H9 (cell line): ENCODE data around the gene SLAMF6. TPM values are rescaled to one million over a fixed set of nuclear protein-coding genes. Genes with fewer than 3 reads are reported as not detected.

Experiments used
- DNase-seq: peaks from one replicate; pipeline ENCODE4 v3.0.0-alpha.2; 2017
- H2AFZ ChIP-seq: one replicate; pipeline ENCODE4 v1.6.1; 2013; ENCODE audit warnings: mild to moderate bottlenecking, low read length, control low read depth, moderate library complexity
- H2AK5ac ChIP-seq: 2 replicates; pipeline ENCODE4 v1.6.1; 2013; ENCODE audit warnings: low read length, control low read depth, mixed read lengths; ENCODE audit not compliant: insufficient read length
- H2BK120ac ChIP-seq: one replicate; pipeline ENCODE4 v1.6.1; 2013; ENCODE audit warnings: low read depth, mild to moderate bottlenecking, low read length, control low read depth, inconsistent platforms; ENCODE audit not compliant: poor library complexity, severe bottlenecking
- H2BK12ac ChIP-seq: 2 replicates; pipeline ENCODE4 v1.6.1; 2013; ENCODE audit warnings: low read length, control low read depth, mixed read lengths, low read depth; ENCODE audit not compliant: insufficient read length
- H2BK15ac ChIP-seq: 2 replicates; pipeline ENCODE4 v1.6.1; 2013; ENCODE audit warnings: low read depth, low read length, control low read depth
- H2BK20ac ChIP-seq: one replicate; pipeline ENCODE4 v1.6.1; 2013; ENCODE audit warnings: low read depth, mild to moderate bottlenecking, low read length, control low read depth, inconsistent platforms; ENCODE audit not compliant: poor library complexity, severe bottlenecking
- H2BK5ac ChIP-seq: 2 replicates; pipeline ENCODE4 v1.6.1; 2013; ENCODE audit warnings: low read length, control low read depth, mixed read lengths; ENCODE audit not compliant: insufficient read length
- H3K14ac ChIP-seq: 2 replicates; pipeline ENCODE4 v1.6.1; 2013; ENCODE audit warnings: low read length, control low read depth; ENCODE audit not compliant: insufficient read depth
- H3K18ac ChIP-seq: 2 replicates; pipeline ENCODE4 v1.6.1; 2013; ENCODE audit warnings: low read depth, mild to moderate bottlenecking, mixed read lengths, low read length, control low read depth; ENCODE audit not compliant: insufficient read length
- H3K23ac ChIP-seq: 2 replicates; pipeline ENCODE4 v1.6.1; 2013; ENCODE audit warnings: low read length, control low read depth, mixed read lengths, low read depth; ENCODE audit not compliant: insufficient read length
- H3K23me2 ChIP-seq: 2 replicates; pipeline ENCODE4 v1.6.1; 2013; ENCODE audit warnings: low read depth, mild to moderate bottlenecking, mixed read lengths, low read length, control low read depth; ENCODE audit not compliant: insufficient read length, poor library complexity, severe bottlenecking
- H3K27ac ChIP-seq: 2 replicates; pipeline ENCODE4 v1.5.1; 2013; ENCODE audit warnings: low read length, control low read depth, mixed read lengths, low read depth; ENCODE audit not compliant: insufficient read length
- H3K27me3 ChIP-seq: 2 replicates; pipeline ENCODE4 v1.6.1; 2013; ENCODE audit warnings: low read length, control low read depth, inconsistent platforms; ENCODE audit not compliant: insufficient read depth
- H3K4ac ChIP-seq: 2 replicates; pipeline ENCODE4 v1.6.1; 2013; ENCODE audit warnings: low read depth, mild to moderate bottlenecking, control low read depth, inconsistent platforms, low read length, moderate library complexity
- H3K4me1 ChIP-seq: 2 replicates; pipeline ENCODE4 v1.6.1; 2013; ENCODE audit warnings: low read length, control low read depth, inconsistent platforms; ENCODE audit not compliant: insufficient read depth
- H3K4me2 ChIP-seq: 2 replicates; pipeline ENCODE4 v1.6.1; 2013; ENCODE audit warnings: low read length, control low read depth, mixed read lengths; ENCODE audit not compliant: insufficient read length, insufficient read depth
- H3K56ac ChIP-seq: 2 replicates; pipeline ENCODE4 v1.6.1; 2013; ENCODE audit warnings: low read depth, mild to moderate bottlenecking, mixed read lengths, low read length, control low read depth; ENCODE audit not compliant: insufficient read length
- H3K79me1 ChIP-seq: 2 replicates; pipeline ENCODE4 v1.6.1; 2013; ENCODE audit warnings: low read depth, mild to moderate bottlenecking, moderate library complexity, low read length, control low read depth, inconsistent platforms; ENCODE audit not compliant: insufficient read depth, poor library complexity, severe bottlenecking
- H3K79me2 ChIP-seq: 2 replicates; pipeline ENCODE4 v1.6.1; 2013; ENCODE audit warnings: low read length, control low read depth, inconsistent platforms; ENCODE audit not compliant: insufficient read depth
- H3K9ac ChIP-seq: 2 replicates; pipeline ENCODE4 v1.6.1; 2013; ENCODE audit warnings: low read length, control low read depth, mixed read lengths; ENCODE audit not compliant: insufficient read length; ENCODE audit errors: extremely low read depth
- H3K9me3 ChIP-seq: one replicate; pipeline ENCODE4 v1.6.1; 2013; ENCODE audit warnings: low read depth, low read length, inconsistent platforms; ENCODE audit not compliant: control insufficient read depth
- H3T11ph ChIP-seq: one replicate; pipeline ENCODE4 v1.6.1; 2013; ENCODE audit warnings: mild to moderate bottlenecking, low read length, control low read depth, inconsistent platforms
- H4K20me1 ChIP-seq: one replicate; pipeline ENCODE4 v1.6.1; 2013; ENCODE audit not compliant: control insufficient read depth, insufficient read length, insufficient read depth
- H4K5ac ChIP-seq: 2 replicates; pipeline ENCODE4 v1.6.1; 2013; ENCODE audit warnings: low read depth, mild to moderate bottlenecking, mixed read lengths, low read length, control low read depth; ENCODE audit not compliant: insufficient read length
- H4K8ac ChIP-seq: replicated peaks from 2 replicates; pipeline ENCODE4 v1.6.1; 2013; ENCODE audit warnings: low read length, control low read depth, mixed read lengths, low read depth; ENCODE audit not compliant: insufficient read length
- H4K91ac ChIP-seq: 2 replicates; pipeline ENCODE4 v1.6.1; 2013; ENCODE audit warnings: low read depth, mild to moderate bottlenecking, moderate library complexity, mixed read lengths, low read length, control low read depth; ENCODE audit not compliant: insufficient read length
- H3K27ac Mint-ChIP-seq, 3 experiments: 2 replicates in 2 of 3; 3 replicates in 1 of 3; pipeline ENCODE4 v1.8.0; 2020 to 2021; ENCODE audit warnings: mixed read lengths in 3 of 3, mild to moderate bottlenecking in 1 of 3, moderate library complexity in 1 of 3
- H3K27me3 Mint-ChIP-seq: 2 replicates; pipeline ENCODE4 v1.8.0; 2021; ENCODE audit warnings: low read depth, mild to moderate bottlenecking, moderate library complexity, mixed read lengths
- H3K36me3 Mint-ChIP-seq, 3 experiments: 2 replicates in 2 of 3; 3 replicates in 1 of 3; pipeline ENCODE4 v1.8.0; 2020 to 2021; ENCODE audit warnings: low read depth in 3 of 3, mixed read lengths in 3 of 3; ENCODE audit not compliant: insufficient read depth in 1 of 3
- H3K4me1 Mint-ChIP-seq, 2 experiments: 2 replicates each; pipeline ENCODE4 v1.8.0; 2020; ENCODE audit warnings: mixed read lengths in 2 of 2
- H3K4me3 Mint-ChIP-seq, 2 experiments: 2 replicates in 1 of 2; 3 replicates in 1 of 2; pipeline ENCODE4 v1.8.0; 2020 to 2021; ENCODE audit warnings: mild to moderate bottlenecking in 2 of 2, mixed read lengths in 2 of 2, moderate library complexity in 1 of 2
- H3K9me3 Mint-ChIP-seq, 2 experiments: 2 replicates in 1 of 2; 3 replicates in 1 of 2; pipeline ENCODE4 v1.8.0; 2020; ENCODE audit warnings: mild to moderate bottlenecking in 2 of 2, mixed read lengths in 2 of 2, moderate library complexity in 1 of 2
- WGBS: extraction: QIAGEN DNeasy Blood & Tissue Kit; methylation state at CpG from one replicate; pipeline ENCODE4 v1.1.7; 2013; ENCODE audit warnings: missing lambda C conversion rate, low lambda C conversion rate, mixed read lengths; ENCODE audit not compliant: insufficient read length; ENCODE audit errors: extremely low coverage; 5-methylcytosine and 5-hydroxymethylcytosine counted together
- total RNA-seq: library from RNA; stranded (reverse); gene quantifications from 2 replicates; pipeline ENCODE4 v1.2.1, GENCODE V29; 2021
- TF ChIP-seq, protein P1 (sequence below): fragments of 200-600 bp; sonication (generic); conservative IDR thresholded peaks from 3 replicates; pipeline ENCODE4 v1.8.0; 2021; ENCODE audit warnings: antibody characterized with exemption, mild to moderate bottlenecking

The SLAMF6 gene
- total RNA-seq, 1 experiment from 2014 or later: not detected

DNA sequence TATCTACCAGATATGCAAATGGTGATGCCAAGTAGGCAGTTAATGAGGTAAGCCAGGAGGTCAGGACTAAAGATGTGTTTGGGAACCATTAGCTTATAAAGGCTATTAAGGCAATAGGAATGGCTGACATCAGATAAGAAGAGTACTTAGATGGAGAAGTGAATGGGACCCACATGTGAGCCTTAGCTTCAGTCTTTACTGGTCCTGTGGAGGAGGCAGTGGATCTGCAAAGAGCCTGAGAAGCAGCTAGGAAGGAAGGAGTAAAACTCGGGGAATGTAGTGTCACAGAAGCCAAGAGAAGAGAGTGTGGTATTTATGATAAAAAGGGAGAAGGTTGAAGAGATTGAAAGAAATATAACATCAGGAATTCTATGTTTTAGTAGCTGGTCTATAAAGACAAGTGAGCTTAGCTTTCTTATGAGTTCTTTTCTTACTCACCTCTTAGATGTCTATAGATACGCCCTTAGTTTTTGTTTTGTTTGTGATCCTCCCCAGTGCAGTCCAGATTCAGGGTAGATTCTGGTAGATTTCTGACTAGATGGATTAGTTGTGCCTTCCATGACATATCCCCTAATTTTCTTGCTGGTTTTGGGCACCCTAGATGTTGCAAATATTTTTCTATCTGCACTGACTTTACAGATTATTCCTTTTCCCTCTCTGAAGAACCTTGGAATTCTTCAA lies 39.4 kb downstream of the SLAMF6 start:
- Mint-ChIP-seq H3K4me1 (peaks cover 9 to 20% of the 10 kb centered on the region in 2 experiments), H3K4me3 (no peak overlapping the region), H3K9me3 (peaks cover 28 to 30% of the 10 kb centered on the region in 2 experiments), H3K27me3 (peaks cover 8% of the 10 kb centered on the region), H3K36me3 (peaks cover 12 to 21% (median 21%) of the 10 kb centered on the region in 3 experiments), H3K27ac (no peak overlapping the region)
- no peak overlapping the region for H3K27ac ChIP-seq
- H3K27me3 ChIP-seq: no peaks in the 10 kb centered on the region
- no peak overlapping the region for H4K5ac ChIP-seq
- H2AK5ac ChIP-seq: no peak overlapping the region
- no peak overlapping the region for H4K8ac ChIP-seq
- H2AFZ ChIP-seq: no peak overlapping the region
- TF ChIP-seq, protein P1, sequence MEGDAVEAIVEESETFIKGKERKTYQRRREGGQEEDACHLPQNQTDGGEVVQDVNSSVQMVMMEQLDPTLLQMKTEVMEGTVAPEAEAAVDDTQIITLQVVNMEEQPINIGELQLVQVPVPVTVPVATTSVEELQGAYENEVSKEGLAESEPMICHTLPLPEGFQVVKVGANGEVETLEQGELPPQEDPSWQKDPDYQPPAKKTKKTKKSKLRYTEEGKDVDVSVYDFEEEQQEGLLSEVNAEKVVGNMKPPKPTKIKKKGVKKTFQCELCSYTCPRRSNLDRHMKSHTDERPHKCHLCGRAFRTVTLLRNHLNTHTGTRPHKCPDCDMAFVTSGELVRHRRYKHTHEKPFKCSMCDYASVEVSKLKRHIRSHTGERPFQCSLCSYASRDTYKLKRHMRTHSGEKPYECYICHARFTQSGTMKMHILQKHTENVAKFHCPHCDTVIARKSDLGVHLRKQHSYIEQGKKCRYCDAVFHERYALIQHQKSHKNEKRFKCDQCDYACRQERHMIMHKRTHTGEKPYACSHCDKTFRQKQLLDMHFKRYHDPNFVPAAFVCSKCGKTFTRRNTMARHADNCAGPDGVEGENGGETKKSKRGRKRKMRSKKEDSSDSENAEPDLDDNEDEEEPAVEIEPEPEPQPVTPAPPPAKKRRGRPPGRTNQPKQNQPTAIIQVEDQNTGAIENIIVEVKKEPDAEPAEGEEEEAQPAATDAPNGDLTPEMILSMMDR: no peak
- WGBS: 100% methylated on average over 1 of the region's 2 CpGs
- H3T11ph ChIP-seq: no peak overlapping the region
- H2BK15ac ChIP-seq: no peak overlapping the region
- no peak overlapping the region for H2BK12ac ChIP-seq
- H3K14ac ChIP-seq: no peak overlapping the region
- H3K18ac ChIP-seq: no peak overlapping the region
- H3K23ac ChIP-seq: no peak overlapping the region
- H3K56ac ChIP-seq: no peak overlapping the region
- no peak overlapping the region for H2BK5ac ChIP-seq
- no peaks in the 10 kb centered on the region for H3K79me1 ChIP-seq
- no peak overlapping the region for H4K91ac ChIP-seq
- H3K9me3 ChIP-seq: peaks cover 7% of the 10 kb centered on the region
- no peak overlapping the region for H3K9ac ChIP-seq
- H3K4me1 ChIP-seq: peaks cover 2% of the 10 kb centered on the region; the same call in 1 of the 2 replicates
- H2BK120ac ChIP-seq: no peak overlapping the region
- no peak overlapping the region for H2BK20ac ChIP-seq
- no peaks in the 10 kb centered on the region for H3K23me2 ChIP-seq
- H4K20me1 ChIP-seq: no peaks in the 10 kb centered on the region
- H3K4me2 ChIP-seq: no peak overlapping the region
- no peaks in the 10 kb centered on the region for H3K79me2 ChIP-seq
- H3K4ac ChIP-seq: no peak overlapping the region
- no peak for DNase-seq
